ENCODE measurements around the gene MAEA.

The MAEA gene

GRCh38 chr4:1348014-1348513 lies 58.4 kb downstream of the MAEA start:
- H3K4me3 ChIP-seq (ENCODE audit: low read depth, low read length): peak overlapping the region; percentile 91
- TF ChIP-seq CTCF (IDR thresholded peaks at IDR 0.05; ENCODE audit: borderline replicate concordance, insufficient read depth, low read depth, low read length): no peak

- H3K4me3 ChIP-seq (ENCODE audit: low read depth, low read length): no peak overlapping the region
- no peak for TF ChIP-seq CTCF (IDR thresholded peaks at IDR 0.05; ENCODE audit: borderline replicate concordance, insufficient read depth, low read depth, low read length)
Measured at GRCh38 chr4:1348746-1349145, 59.1 kb downstream of the MAEA start.

- TF ChIP-seq CTCF (IDR thresholded peaks at IDR 0.05; ENCODE audit: borderline replicate concordance, insufficient read depth, low read depth, low read length): no peak
Measured at GRCh38 chr4:1349359-1350168, 59.9 kb downstream of the MAEA start.

GRCh38 chr4:1350169-1350520 lies 60.5 kb downstream of the MAEA start:
- no peak overlapping the region for H3K4me3 ChIP-seq (ENCODE audit: low read depth, low read length)
- no peak for TF ChIP-seq CTCF (IDR thresholded peaks at IDR 0.05; ENCODE audit: borderline replicate concordance, insufficient read depth, low read depth, low read length)

More at GRCh38 chr4:1349359-1350168, 59.9 kb downstream of the MAEA start:
- H3K4me3 ChIP-seq (ENCODE audit: low read depth, low read length): no peak overlapping the region

GRCh38 chr4:1351854-1352566 lies 62.3 kb downstream of the MAEA start:
- peak; percentile 97 for TF ChIP-seq CTCF (IDR thresholded peaks at IDR 0.05; ENCODE audit: borderline replicate concordance, insufficient read depth, low read depth, low read length)

GRCh38 chr4:1352567-1352900 lies 62.8 kb downstream of the MAEA start:
- no peak for TF ChIP-seq CTCF (IDR thresholded peaks at IDR 0.05; ENCODE audit: borderline replicate concordance, insufficient read depth, low read depth, low read length)
- H3K4me3 ChIP-seq (ENCODE audit: low read depth, low read length): no peak overlapping the region

More at GRCh38 chr4:1351854-1352566, 62.3 kb downstream of the MAEA start:
- H3K4me3 ChIP-seq (ENCODE audit: low read depth, low read length): no peak overlapping the region
